IMR-90 (cell line): ENCODE data around the gene NAB1.

ENCODE experiments used
- MXI1 ChIP-seq: IDR thresholded peaks from 2 replicates; pipeline ENCODE4 v1.6.1; 2012; ENCODE audit warnings: low read depth, mild to moderate bottlenecking, low read length, moderate library complexity, borderline replicate concordance
- SMC3 ChIP-seq: fragments of 150-350 bp; IDR thresholded peaks from 2 replicates; pipeline ENCODE4 v1.6.1; 2016; ENCODE audit warnings: low read depth, mild to moderate bottlenecking, antibody characterized with exemption, low read length, moderate library complexity
- TF ChIP-seq, protein P1 (sequence below): conservative IDR thresholded peaks from 2 replicates; pipeline ENCODE4 v1.5.1; 2012; ENCODE audit warnings: mild to moderate bottlenecking, low read depth, low read length, improper control_type of control experiment

DNA sequence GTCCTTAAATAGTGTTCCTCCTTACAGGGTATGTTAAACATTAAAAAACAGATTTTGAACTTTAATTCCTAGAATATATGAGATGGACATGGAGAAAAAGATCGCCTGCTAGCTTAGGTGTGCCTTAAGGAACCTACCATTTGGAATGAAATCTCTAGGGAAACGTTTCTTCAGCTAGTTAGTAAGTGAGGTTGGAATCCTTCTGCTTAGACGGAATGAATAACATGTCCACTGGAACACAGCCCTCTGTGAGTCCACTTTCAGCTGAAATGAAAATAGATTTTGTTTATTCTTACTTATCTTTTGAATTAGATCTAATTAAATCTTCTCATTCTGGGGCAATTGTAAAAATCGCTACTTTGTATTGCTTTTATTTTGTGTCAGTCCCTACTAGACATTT is 28.4 kb downstream of the NAB1 start:
- TF ChIP-seq, protein P1, sequence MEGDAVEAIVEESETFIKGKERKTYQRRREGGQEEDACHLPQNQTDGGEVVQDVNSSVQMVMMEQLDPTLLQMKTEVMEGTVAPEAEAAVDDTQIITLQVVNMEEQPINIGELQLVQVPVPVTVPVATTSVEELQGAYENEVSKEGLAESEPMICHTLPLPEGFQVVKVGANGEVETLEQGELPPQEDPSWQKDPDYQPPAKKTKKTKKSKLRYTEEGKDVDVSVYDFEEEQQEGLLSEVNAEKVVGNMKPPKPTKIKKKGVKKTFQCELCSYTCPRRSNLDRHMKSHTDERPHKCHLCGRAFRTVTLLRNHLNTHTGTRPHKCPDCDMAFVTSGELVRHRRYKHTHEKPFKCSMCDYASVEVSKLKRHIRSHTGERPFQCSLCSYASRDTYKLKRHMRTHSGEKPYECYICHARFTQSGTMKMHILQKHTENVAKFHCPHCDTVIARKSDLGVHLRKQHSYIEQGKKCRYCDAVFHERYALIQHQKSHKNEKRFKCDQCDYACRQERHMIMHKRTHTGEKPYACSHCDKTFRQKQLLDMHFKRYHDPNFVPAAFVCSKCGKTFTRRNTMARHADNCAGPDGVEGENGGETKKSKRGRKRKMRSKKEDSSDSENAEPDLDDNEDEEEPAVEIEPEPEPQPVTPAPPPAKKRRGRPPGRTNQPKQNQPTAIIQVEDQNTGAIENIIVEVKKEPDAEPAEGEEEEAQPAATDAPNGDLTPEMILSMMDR = no peak
- TF ChIP-seq SMC3 (no peak), MXI1 (no peak)
